ENCODE measurements around the gene STOX2. TPM values are rescaled to one million over a fixed set of nuclear protein-coding genes. Genes with fewer than 3 reads are reported as not detected.

The STOX2 gene
- total and polyA plus RNA-seq, 10 of the 15 experiments (the other 5 are each of a cell fraction or from before 2014, with no cell fraction given), result 0.01 to 1.2 (median 0.18) TPM; not detected in 4

GRCh38 chr4:183897193-183897592 lies 7.9 kb upstream of the STOX2 start:
- CTCF ChIA-PET, result no interaction called here
- ATAC-seq (peak; percentile 63), DNase-seq (ENCODE audit: low read depth, low spot score) (no peak), FAIRE-seq (no peak)
- no peaks in the 10 kb centered on the region for H3K79me2 ChIP-seq (ENCODE audit: control insufficient read depth, insufficient read depth, low read length)
- RAD21 ChIA-PET (ENCODE audit: unreplicated experiment), result no interaction called here
- no peak overlapping the region for H3K9ac ChIP-seq (ENCODE audit: control insufficient read depth, insufficient read depth, low read length)
- WGBS (ENCODE audit: insufficient coverage, insufficient replicate concordance, low lambda C conversion rate, missing lambda C conversion rate), result 1% methylated on average over 3 of the region's 3 CpGs
- H3K27ac ChIP-seq (ENCODE audit: control insufficient read depth, insufficient read depth), result no peak overlapping the region
- H4K20me1 ChIP-seq (ENCODE audit: control insufficient read depth, insufficient read depth), result no peaks in the 10 kb centered on the region
- POLR2A ChIA-PET, result no interaction called here
- BruUV-seq (replicated peaks), result no TSS peak
- peaks cover 0 to 1% of the 10 kb centered on the region in 2 experiments; a peak in 2 of 4 replicates for H3K27me3 ChIP-seq (replicated peaks in 1 of 2; ENCODE audit: control insufficient read depth in 2 of 2, insufficient read depth in 2 of 2, low read length in 1 of 2)
- no peaks in the 10 kb centered on the region for H3K4me1 ChIP-seq (ENCODE audit: control insufficient read depth, insufficient read depth, low read length)
- H3K36me3 ChIP-seq (ENCODE audit: control insufficient read depth in 2 of 2, insufficient read depth in 2 of 2, low read length in 1 of 2), result no peaks in the 10 kb centered on the region
- in situ Hi-C loops (cut with MboI), result no loop called here
- no peak overlapping the region for H3K4me3 ChIP-seq
- no peaks in the 10 kb centered on the region; the same call in 2 of the 3 replicates for H3K9me3 ChIP-seq (replicated peaks; ENCODE audit: control insufficient read depth, insufficient read depth, low read length)
- intact Hi-C loops (cut with micrococcal nuclease; ENCODE audit: unreplicated experiment), result no loop called here
- H2AFZ ChIP-seq (ENCODE audit: control insufficient read depth, low read depth, low read length), result no peak overlapping the region
- TF ChIP-seq, protein P1, sequence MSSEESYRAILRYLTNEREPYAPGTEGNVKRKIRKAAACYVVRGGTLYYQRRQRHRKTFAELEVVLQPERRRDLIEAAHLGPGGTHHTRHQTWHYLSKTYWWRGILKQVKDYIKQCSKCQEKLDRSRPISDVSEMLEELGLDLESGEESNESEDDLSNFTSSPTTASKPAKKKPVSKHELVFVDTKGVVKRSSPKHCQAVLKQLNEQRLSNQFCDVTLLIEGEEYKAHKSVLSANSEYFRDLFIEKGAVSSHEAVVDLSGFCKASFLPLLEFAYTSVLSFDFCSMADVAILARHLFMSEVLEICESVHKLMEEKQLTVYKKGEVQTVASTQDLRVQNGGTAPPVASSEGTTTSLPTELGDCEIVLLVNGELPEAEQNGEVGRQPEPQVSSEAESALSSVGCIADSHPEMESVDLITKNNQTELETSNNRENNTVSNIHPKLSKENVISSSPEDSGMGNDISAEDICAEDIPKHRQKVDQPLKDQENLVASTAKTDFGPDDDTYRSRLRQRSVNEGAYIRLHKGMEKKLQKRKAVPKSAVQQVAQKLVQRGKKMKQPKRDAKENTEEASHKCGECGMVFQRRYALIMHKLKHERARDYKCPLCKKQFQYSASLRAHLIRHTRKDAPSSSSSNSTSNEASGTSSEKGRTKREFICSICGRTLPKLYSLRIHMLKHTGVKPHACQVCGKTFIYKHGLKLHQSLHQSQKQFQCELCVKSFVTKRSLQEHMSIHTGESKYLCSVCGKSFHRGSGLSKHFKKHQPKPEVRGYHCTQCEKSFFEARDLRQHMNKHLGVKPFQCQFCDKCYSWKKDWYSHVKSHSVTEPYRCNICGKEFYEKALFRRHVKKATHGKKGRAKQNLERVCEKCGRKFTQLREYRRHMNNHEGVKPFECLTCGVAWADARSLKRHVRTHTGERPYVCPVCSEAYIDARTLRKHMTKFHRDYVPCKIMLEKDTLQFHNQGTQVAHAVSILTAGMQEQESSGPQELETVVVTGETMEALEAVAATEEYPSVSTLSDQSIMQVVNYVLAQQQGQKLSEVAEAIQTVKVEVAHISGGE (CRISPR knock-in tag; IDR thresholded peaks at IDR 0.05), result no peak
- TF ChIP-seq EED (IDR thresholded peaks at IDR 0.05; ENCODE audit: low read depth), result no peak
- no peak for TF ChIP-seq ZSCAN29 (IDR thresholded peaks at IDR 0.05)
- H3K4me2 ChIP-seq (ENCODE audit: control insufficient read depth, insufficient read depth), result no peak overlapping the region
- SMC1A ChIA-PET (ENCODE audit: uncharacterized antibody, unreplicated experiment), result interaction anchor here (0.7 to 1.7 kb wide), 2 partner anchors 10 to 23 kb away, joined by 3 read pairs; no protein-coding TSS in a partner anchor

GRCh38 chr4:183898456-183898855 lies 6.7 kb upstream of the STOX2 start:
- H2AFZ ChIP-seq (ENCODE audit: control insufficient read depth, low read depth, low read length), result no peak overlapping the region
- ATAC-seq (no peak), FAIRE-seq (no peak), DNase-seq (ENCODE audit: low read depth, low spot score) (no peak)
- H3K27me3 ChIP-seq (replicated peaks in 1 of 2; ENCODE audit: control insufficient read depth in 2 of 2, insufficient read depth in 2 of 2, low read length in 1 of 2), result peaks cover 0 to 1% of the 10 kb centered on the region in 2 experiments; a peak in 2 of 4 replicates
- no peak overlapping the region for H3K4me2 ChIP-seq (ENCODE audit: control insufficient read depth, insufficient read depth)
- no peaks in the 10 kb centered on the region for H3K4me1 ChIP-seq (ENCODE audit: control insufficient read depth, insufficient read depth, low read length)
- H3K36me3 ChIP-seq (ENCODE audit: control insufficient read depth in 2 of 2, insufficient read depth in 2 of 2, low read length in 1 of 2), result no peaks in the 10 kb centered on the region
- in situ Hi-C loops (cut with MboI) (no loop called here), intact Hi-C loops (cut with micrococcal nuclease; ENCODE audit: unreplicated experiment) (no loop called here)
- WGBS (ENCODE audit: insufficient coverage, insufficient replicate concordance, low lambda C conversion rate, missing lambda C conversion rate), result 26% methylated on average over 5 of the region's 5 CpGs
- BruUV-seq (replicated peaks), result no TSS peak
- no peak overlapping the region for H3K9ac ChIP-seq (ENCODE audit: control insufficient read depth, insufficient read depth, low read length)
- ChIA-PET RAD21 (ENCODE audit: unreplicated experiment) (no interaction called here), CTCF (no interaction called here), POLR2A (no interaction called here), SMC1A (ENCODE audit: uncharacterized antibody, unreplicated experiment) (no interaction called here)
- H3K9me3 ChIP-seq (replicated peaks; ENCODE audit: control insufficient read depth, insufficient read depth, low read length), result no peaks in the 10 kb centered on the region; the same call in 2 of the 3 replicates
- no peaks in the 10 kb centered on the region for H4K20me1 ChIP-seq (ENCODE audit: control insufficient read depth, insufficient read depth)
- no peaks in the 10 kb centered on the region for H3K79me2 ChIP-seq (ENCODE audit: control insufficient read depth, insufficient read depth, low read length)
- H3K4me3 ChIP-seq, result no peak overlapping the region
- TF ChIP-seq, protein P2, sequence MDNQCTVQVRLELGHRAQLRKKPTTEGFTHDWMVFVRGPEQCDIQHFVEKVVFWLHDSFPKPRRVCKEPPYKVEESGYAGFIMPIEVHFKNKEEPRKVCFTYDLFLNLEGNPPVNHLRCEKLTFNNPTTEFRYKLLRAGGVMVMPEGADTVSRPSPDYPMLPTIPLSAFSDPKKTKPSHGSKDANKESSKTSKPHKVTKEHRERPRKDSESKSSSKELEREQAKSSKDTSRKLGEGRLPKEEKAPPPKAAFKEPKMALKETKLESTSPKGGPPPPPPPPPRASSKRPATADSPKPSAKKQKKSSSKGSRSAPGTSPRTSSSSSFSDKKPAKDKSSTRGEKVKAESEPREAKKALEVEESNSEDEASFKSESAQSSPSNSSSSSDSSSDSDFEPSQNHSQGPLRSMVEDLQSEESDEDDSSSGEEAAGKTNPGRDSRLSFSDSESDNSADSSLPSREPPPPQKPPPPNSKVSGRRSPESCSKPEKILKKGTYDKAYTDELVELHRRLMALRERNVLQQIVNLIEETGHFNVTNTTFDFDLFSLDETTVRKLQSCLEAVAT (IDR thresholded peaks at IDR 0.05), result no peak
- TF ChIP-seq ATF2 (IDR thresholded peaks at IDR 0.05; ENCODE audit: low read length), result no peak
- no peak overlapping the region for H3K27ac ChIP-seq (ENCODE audit: control insufficient read depth, insufficient read depth)

All from GM12878 (cell line).